Endothelial cell of umbilical vein (primary cell): ENCODE results near the gene PRDM1.

ENCODE experiments used
- FOS ChIP-seq: IDR thresholded peaks from 2 replicates; pipeline ENCODE4 v1.6.1; 2011; ENCODE audit warnings: mild to moderate bottlenecking, low read length, moderate library complexity, borderline replicate concordance; ENCODE audit not compliant: insufficient read depth
- POLR2A ChIP-seq: IDR thresholded peaks from 2 replicates; pipeline ENCODE4 v1.6.1; 2012; ENCODE audit warnings: low read depth, mild to moderate bottlenecking, control low read depth, low read length
- POLR2AphosphoS5 ChIP-seq: IDR thresholded peaks from 2 replicates; pipeline ENCODE4 v1.6.1; 2012; ENCODE audit warnings: low read depth, mild to moderate bottlenecking, control low read depth, low read length, moderate library complexity; ENCODE audit not compliant: insufficient read depth
- TF ChIP-seq, protein P1 (sequence below), 2 donors: IDR thresholded peaks; 1 replicate in 1 of 2; 2 replicates in 1 of 2; pipeline ENCODE4 v1.5.1; 2011; ENCODE audit warnings: low read length in 2 of 2, mild to moderate bottlenecking in 2 of 2, moderate library complexity in 2 of 2, control low read depth in 1 of 2, inconsistent platforms in 1 of 2, low read depth in 1 of 2; ENCODE audit not compliant: insufficient read depth in 1 of 2; ENCODE audit errors: extremely low read depth in 1 of 2

GRCh38 chr6:106132153-106132698 is 46.1 kb downstream of the PRDM1 start:
- TF ChIP-seq POLR2A: no peak
- TF ChIP-seq, protein P1, sequence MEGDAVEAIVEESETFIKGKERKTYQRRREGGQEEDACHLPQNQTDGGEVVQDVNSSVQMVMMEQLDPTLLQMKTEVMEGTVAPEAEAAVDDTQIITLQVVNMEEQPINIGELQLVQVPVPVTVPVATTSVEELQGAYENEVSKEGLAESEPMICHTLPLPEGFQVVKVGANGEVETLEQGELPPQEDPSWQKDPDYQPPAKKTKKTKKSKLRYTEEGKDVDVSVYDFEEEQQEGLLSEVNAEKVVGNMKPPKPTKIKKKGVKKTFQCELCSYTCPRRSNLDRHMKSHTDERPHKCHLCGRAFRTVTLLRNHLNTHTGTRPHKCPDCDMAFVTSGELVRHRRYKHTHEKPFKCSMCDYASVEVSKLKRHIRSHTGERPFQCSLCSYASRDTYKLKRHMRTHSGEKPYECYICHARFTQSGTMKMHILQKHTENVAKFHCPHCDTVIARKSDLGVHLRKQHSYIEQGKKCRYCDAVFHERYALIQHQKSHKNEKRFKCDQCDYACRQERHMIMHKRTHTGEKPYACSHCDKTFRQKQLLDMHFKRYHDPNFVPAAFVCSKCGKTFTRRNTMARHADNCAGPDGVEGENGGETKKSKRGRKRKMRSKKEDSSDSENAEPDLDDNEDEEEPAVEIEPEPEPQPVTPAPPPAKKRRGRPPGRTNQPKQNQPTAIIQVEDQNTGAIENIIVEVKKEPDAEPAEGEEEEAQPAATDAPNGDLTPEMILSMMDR (IDR thresholded peaks at IDR 0.05; ENCODE audit: extremely low read depth in 1 of 2, insufficient read depth in 1 of 2, low read depth in 1 of 2, low read length in 2 of 2): no peak
- TF ChIP-seq FOS: no peak
- no peak for TF ChIP-seq POLR2AphosphoS5
